Kidney epithelial cell (primary cell): ENCODE data around the gene PCBD2. TPM values are rescaled to one million over a fixed set of nuclear protein-coding genes. Genes with fewer than 3 reads are reported as not detected.

ENCODE experiments used
- DNase-seq: peaks from one replicate; pipeline ENCODE4 v3.0.0-alpha.2; 2010; ENCODE audit warnings: low read depth
- H3K27me3 ChIP-seq: 2 replicates; pipeline ENCODE4 v1.6.0; 2011; ENCODE audit warnings: low read length; ENCODE audit not compliant: control insufficient read depth, insufficient read depth
- H3K36me3 ChIP-seq: 2 replicates; pipeline ENCODE4 v1.5.1; 2011; ENCODE audit warnings: low read length; ENCODE audit not compliant: control insufficient read depth, insufficient read depth
- H3K4me3 ChIP-seq: 2 replicates; pipeline ENCODE4 v1.5.1; 2011; ENCODE audit warnings: low read depth, mild to moderate bottlenecking, control low read depth, low read length
- CTCF ChIP-seq: IDR thresholded peaks from 2 replicates; pipeline ENCODE4 v1.5.1; 2011; ENCODE audit warnings: mild to moderate bottlenecking, moderate library complexity, low read length, control low read depth, inconsistent platforms; ENCODE audit not compliant: insufficient read depth, poor library complexity, severe bottlenecking
- total RNA-seq: library from RNA; depleted of rRNA; stranded (reverse); fragments of >200 nt; gene quantifications from 2 replicates; pipeline ENCODE4 v1.2.3, GENCODE V29; 2015

PCBD2 gene
- total RNA-seq, 1 donor from 2014 or later, result 12.0 TPM

GRCh38 chr5:135011355-135012032 is 106.6 kb downstream of the PCBD2 start:
- TF ChIP-seq CTCF, result no peak
- no peak for DNase-seq
- Histone ChIP-seq H3K36me3 (no peaks in the 10 kb centered on the region), H3K27me3 (no peaks in the 10 kb centered on the region), H3K4me3 (no peak overlapping the region)

- Histone ChIP-seq H3K36me3 (no peaks in the 10 kb centered on the region), H3K27me3 (no peaks in the 10 kb centered on the region), H3K4me3 (no peak overlapping the region)
- DNase-seq, result no peak
- no peak for TF ChIP-seq CTCF
Measured at GRCh38 chr5:135012033-135012588, 107.2 kb downstream of the PCBD2 start.

Other genes with a start within 250 kb of the PCBD2 start
- 23.1 and 24.5 TPM in 2 replicates for gene CAMLG, start 166.6 kb upstream of the PCBD2 start, total RNA-seq
- gene DDX46, start 146.4 kb upstream of the PCBD2 start, total RNA-seq, result 16.2 and 20.5 TPM in 2 replicates
- 64.1 and 65.1 TPM in 2 replicates for gene C5orf24, start 59.2 kb upstream of the PCBD2 start, total RNA-seq
- gene TXNDC15, start 30.8 kb upstream of the PCBD2 start, total RNA-seq, result 20.8 and 34.5 TPM in 2 replicates
- 0.13 TPM in 1 of 2 replicates, not detected in the other for gene CATSPER3, start 62.8 kb downstream of the PCBD2 start, total RNA-seq
- not detected in 2 replicates for gene PITX1, start 129.1 kb downstream of the PCBD2 start, total RNA-seq